Fibroblast of upper back skin (primary cell): ENCODE measurements around the gene GRB7.

Experiments used
- DNase-seq: peaks from one replicate; pipeline ENCODE4 v3.0.0-alpha.2; 2013

GRB7 gene

GRCh38 chr17:39775031-39775430, 37.3 kb downstream of the GRB7 start:
- no peak for DNase-seq

GRCh38 chr17:39776252-39776651, 38.5 kb downstream of the GRB7 start:
- DNase-seq = no peak

GRCh38 chr17:39777534-39778365, 40.0 kb downstream of the GRB7 start:
- DNase-seq = no peak

DNA sequence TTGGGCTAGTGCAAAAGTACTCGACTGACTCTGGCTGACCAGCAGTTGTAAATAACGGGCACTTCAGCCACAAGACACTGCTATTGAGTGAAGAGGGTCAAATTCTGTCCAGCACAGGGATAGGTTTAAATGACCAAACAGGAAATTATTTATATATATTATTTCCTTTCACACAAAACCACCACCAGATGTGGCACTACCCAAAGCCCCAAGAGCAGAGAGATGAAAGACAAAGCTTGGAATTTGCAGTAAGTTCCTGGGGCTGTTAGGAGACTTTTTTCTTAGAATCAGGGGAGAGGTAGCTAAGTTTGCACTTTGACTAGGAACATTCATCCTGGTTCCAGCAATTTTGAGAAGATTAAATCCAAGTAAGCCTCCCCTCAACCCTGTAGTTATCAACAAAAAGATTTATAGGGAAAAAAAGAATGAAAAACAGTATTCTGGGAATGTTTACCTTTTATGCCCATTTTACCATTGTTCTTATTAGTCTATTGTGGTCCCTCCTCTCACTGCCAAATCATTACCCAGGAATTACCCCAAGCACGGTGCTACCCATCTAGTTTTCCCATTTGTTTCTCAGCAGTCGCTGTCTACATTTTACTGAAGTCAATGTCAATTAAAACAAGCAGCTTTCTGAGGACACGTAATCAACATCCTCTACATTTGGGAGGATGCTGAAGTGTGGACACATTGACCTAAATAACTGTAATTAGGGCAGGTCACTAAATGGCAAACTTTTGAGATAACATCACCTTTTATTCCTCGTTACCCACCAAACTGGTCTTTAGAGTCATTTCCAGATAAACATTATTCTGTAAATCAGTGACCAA, 43.5 kb downstream of the GRB7 start:
- DNase-seq = no peak

DNA sequence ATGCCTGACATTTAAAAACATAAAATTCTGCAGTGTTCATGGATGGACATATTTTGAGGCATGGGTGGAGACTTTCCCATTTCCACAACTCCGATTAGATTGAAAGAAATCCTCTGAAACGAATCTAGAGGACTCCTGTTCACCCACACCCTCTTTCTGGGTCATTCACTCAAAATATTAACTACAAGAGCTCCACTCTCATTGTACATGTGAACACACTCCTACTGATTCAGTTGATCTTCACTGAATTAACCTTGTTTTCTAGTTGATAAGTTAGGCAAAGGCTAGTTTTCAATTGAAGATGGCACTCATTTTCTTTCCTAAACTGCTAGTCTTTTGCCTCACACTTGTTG, 44.1 kb downstream of the GRB7 start:
- DNase-seq = no peak

DNA sequence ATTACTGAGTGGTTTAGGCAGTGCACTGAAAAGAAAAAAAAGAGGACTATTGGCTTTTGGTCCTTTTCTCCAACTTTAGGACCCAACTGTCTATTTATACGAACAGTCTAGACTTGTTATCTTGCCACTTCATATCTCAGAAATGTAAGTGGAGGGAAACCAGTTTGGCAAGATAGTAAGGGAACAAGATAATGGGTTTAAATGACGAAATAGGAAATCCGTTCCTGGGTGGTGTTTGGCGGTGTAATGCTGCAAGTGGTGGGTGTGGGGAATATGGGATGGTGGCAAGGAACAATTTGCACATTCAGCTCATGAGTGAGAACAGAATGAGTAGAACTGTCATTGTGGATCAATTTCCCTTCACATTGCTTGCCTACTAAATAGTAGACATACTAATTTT, 44.7 kb downstream of the GRB7 start:
- no peak for DNase-seq

GRCh38 chr17:39782980-39783379, 45.2 kb downstream of the GRB7 start:
- DNase-seq = no peak

GRCh38 chr17:39787041-39787440, 49.3 kb downstream of the GRB7 start:
- DNase-seq = no peak

DNA sequence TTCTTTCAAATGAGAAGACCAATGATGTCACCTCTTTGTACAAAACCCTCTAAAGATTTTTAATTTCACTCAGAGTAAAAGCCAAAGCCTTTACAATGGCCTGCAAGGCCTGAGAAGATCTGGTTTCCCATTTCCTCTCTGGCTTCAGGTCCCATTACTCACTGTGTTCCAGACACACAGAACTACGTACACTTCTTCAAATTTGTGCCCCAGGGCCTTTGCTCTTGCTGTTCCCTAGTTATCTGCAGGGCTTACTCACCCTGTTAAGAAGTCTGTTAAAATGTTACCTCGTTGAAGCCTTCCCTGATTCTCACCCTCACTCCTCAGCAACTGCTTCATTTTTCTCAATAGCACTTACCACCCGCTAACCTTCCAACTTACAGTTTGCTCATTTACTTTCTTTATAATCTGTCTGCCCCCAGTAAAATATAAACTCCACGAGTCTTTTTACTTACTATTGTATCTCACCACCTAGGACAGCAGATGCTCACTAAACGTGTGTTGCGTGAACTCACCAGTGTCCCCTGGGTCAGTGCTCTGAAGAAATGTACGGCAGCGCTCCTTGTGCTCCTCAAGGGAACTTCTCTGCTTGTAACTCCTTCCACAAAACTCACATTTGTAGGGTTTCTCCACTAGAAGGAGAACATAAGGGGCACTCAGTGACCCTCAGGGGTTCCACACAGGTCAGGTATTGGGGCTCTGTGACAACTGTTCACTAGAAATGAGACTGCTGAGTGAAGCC, 50.2 kb downstream of the GRB7 start:
- no peak for DNase-seq

GRCh38 chr17:39791111-39791992, 53.6 kb downstream of the GRB7 start:
- no peak for DNase-seq

- DNase-seq = no peak
Observed at GRCh38 chr17:39792526-39793221, 54.9 kb downstream of the GRB7 start.

DNA sequence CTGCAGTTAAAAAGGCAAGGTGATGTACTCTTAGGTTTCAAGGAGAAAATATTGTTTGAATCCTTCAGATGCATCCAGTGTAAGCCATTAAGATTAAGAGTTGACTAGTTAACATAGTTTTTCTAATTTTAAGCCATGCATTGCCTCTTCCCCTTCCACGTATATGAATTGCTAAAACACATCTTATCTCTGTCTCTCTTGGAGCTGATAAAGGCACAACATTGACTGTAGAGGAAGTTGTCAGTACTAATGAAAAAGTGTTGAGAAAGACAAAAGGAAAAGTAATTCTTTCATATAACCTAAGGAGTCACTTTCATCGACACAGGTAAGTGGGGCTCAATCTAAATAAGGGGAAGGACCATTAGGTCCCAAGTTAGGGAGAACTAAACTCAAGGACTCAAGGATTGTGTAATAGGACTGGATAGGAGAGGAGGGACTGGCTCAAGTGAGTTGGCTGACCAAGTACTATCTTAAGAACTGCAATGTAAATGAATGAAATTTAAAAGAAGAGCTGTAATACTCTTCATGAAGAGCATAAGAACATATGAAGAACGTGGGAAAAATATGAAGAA, 55.6 kb downstream of the GRB7 start:
- no peak for DNase-seq

DNA sequence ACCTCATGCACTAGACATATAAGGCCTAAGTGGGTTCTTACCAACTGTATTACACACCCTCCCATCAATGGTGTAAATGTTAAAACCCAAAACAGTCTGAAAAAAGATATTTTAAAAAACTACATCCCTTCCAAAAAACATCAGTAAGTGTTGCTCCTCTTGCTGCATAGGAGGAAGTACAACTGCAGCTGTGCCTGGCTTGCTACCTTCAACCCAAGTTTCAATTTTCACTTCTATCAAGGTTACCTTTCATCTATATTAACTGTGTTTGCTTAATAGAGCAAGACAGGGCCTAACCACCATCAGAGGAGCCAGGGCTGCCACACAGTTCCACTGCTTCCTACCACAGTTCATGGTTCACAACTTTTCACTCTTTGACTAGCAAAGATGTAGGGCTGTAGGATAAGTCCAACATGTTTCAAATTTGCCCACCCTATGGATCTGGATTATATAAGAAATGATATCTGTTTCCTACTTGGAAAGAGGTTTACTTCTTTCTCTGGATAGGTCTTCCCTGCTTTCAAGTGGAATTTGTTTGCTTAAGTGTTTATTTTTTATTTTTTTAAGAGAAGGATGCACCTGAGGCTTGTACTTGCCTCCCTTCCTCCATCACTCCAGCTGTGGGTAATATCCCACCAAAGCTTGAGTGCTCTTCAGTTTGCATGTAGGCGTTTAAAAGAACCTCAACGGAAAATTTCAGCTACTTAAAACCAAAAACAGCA, 56.7 kb downstream of the GRB7 start:
- DNase-seq = no peak
